GM21360 (cell line): ENCODE measurements around the gene SLC7A6.

Experiments used
- ATAC-seq: cut with Tn5 transposase; IDR thresholded peaks from one replicate; pipeline ENCODE4 v1.9.1; 2021; ENCODE audit warnings: mild to moderate bottlenecking, moderate library complexity; ENCODE audit not compliant: unreplicated experiment

Gene SLC7A6

DNA sequence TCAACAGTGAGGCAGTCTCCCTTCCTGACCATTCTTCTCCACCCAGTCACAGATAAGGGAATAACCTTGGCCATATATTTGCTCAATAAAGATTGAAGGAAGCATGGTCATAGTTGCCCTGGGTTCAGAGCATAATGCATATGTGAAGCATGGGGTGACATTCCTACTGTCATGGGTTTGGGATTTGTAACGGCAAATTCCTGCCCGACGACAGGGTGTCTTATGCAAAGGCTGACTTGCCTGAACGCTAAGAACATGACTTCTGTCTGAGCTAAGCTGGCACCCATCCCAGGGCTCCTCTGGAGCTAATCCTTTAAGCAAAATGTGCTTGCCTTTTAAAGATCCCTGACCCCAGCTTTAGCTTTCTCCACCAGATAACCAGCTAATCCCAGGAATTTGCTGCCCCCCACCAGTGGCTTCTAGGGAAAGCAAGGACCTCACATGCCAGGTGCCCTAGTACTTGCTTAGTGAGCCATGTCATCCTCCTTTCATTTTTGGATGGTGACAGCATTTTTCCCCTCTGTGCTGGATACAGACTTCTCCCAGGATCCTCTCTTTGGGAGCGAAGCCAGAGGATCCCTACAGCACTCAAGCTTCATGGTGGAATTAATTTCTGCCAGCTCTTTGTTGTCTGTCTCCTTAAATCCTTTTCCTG is 34.7 kb downstream of the SLC7A6 start:
- no peak for ATAC-seq

DNA sequence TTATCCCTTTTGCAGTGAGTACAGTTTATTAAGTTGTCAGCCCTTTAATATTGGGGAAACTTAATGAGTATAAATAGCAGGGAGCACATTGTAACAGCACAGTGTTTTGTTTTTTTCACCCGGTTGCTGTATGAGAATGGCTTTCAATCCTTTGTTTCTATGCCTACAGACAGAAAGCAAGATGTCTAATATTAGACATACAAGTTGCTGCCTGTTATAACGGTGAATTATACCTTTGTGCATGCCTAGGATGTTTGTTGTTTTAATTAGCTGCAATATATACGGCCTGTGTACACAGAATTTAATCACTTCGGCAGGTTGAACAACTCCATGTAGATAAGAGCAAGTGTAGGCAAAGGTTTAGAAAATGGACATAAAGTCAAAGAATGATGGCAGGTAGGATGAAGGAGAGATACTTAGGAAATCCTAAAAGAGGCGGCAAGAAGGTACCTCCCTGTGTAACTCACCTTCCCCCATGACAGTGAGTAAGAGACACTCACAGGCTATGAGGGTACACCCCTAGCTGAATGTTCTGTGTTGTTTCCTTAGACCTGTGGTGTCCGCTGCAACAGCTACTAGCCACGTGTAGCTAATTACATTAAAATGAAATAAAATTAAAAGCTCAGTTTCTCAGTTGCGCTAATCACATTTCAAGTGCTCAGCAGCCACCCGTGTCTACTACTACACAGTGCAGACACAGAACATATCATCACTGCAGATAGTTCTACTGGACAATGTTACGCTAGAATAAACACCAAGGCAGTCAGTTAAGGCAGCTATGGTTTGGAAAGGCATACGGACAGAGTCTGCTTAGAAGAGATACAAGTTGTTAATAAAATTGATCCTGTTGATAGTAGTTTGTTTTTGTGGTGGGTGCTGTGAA is 35.5 kb downstream of the SLC7A6 start:
- ATAC-seq = no peak

DNA sequence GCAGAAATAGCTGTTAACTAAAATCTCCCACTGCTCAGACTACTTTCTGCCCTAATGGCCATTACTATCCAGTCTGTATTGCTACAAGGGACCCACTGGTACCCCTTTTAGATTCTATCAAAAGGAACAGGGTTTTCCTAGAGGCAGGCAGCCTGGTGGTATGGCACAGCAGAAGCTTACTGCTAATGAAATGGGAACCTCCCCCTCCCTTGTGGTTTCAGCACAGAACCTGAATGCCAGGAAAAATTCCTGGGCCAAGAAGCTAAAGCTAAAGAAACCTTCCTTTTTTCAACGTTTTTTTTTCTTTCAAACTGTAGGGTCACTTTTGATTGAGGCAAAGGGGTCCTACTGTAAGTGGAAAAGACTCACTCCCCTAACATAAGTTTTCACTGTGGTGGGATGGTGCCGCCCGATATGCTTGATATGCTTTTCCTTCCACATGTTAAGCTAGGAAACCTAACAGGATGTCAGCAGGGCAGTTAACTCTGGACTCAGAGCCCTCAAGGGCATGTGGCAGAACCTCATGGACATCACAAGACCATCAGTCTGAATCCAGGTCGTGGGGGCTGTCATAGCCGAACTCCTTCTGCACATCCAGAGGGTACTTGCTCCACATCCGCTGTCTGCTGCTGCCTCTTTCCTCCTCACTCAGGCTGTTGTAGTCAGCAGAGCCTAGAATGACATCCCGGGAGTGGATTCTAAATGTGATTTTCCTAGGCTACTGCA is 36.6 kb downstream of the SLC7A6 start:
- no peak for ATAC-seq

DNA sequence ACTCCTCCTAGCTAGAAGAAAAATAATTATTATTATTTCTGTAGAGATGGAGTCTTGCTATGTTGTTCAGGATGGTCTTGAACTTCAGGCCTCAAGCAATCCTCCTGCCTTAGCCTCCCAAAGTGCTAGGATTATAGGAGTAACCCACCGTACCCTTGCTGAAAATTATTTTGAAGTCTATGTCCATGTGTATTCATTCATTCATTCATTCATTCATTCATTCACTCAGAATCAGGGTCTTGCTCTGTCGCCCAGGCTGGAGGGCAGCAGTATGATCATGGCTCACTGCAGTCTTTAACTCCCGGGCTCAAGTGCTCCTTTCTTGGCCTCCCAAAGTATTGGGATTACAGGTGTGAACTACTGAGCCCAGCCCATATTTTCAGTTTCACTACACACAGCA is 42.3 kb downstream of the SLC7A6 start:
- no peak for ATAC-seq

DNA sequence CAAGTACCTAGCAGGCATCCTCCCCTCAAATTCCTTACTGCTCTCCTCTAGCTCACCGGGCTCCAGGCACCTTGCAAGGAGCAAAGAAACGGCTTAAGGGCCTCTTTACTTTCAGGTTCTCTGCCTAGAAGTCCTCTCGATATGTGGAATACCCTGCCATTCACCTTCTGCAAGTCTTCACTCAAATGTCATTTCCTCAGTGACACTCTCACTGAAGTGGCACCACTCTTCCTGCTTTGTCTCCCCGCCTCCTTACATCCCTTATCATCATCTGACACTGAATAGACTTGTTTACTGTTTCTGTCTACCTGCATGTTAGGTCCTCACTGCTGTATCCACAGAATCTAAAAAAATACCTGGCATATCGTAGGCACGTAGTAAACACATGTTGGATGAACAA is 45.5 kb downstream of the SLC7A6 start:
- no peak for ATAC-seq

DNA sequence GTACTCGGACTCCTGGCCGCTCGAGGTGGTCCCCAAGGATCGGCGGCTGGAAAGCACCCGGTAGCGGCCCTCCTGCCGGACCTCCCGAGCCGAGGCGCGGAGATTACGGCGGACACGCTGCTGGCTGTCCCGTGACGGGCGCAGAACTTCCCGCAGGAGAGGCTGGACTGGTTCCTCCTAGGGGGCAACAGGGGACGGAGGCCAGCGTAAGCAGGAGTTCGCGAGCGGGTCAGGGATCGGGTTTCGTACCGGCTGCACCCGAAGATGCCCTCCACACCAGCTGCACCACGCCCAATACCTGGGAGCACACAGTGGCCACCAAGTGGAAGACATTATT is 46.1 kb downstream of the SLC7A6 start:
- ATAC-seq = no peak

DNA sequence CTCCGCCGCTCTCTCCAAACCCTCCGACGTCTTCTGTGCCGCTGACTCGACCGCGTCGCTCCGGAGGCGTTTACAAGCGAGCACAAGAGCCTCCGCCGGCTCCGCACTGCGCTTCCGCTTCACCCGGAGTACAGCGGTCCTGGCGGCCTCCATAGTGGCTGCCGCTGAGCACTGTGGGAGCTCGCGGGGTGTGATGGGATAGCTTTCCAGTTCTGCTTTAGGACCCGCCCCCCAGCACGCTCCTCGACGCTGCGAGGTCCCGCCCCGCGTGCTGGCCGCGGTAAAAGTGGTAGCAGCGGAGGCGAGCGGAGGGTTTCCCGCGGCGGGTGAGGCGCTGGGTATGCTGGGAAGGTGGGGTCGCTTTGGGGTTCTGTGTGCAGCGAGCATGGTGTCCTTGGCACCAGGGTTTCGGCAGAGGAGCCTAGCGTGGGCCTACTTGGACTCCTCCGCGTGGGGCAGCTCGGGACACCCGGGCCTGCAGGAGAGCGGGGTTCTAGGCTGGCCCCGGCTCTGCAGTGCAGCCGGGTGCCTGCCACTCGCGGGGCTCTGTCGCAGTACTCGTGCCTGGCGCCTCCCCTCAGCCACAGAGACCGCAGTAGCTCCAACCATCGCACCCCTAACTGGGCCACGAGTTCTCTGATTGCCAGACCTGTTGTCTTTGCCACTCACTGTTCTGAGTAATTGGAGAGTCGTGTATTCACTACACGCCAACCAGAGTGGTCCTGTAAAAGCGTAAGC is 46.6 kb downstream of the SLC7A6 start, which contains the start of the genes PRMT7 and SLC7A6OS:
TSS of gene PRMT7 (plus strand) at position 246 of the 738 bp plus-strand sequence. CDS start 4,961 bp downstream, outside the sequence.
TSS of gene SLC7A6OS (minus strand) at position 173 of the 738 bp plus-strand sequence. CDS start at position 153, 20 bp downstream.
- ATAC-seq = peak; percentile 94

DNA sequence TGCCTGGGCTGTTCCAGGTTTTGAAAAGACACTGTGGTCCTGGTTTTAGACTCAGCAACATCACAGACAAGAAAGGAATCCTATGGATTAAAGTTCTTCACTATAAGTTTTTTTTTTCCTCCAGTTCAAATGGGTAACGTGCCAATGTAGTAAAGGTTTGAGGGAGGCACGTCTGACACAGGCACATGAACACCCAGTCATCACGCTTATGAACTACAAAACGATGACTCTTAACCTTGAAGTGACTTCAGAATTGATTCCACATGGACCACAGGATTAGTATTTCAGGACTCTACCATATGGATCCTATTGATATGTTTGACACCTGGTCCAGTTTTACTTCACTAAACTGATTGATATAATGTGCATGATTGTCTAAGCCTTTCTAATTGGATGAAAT is 48.8 kb downstream of the SLC7A6 start:
- ATAC-seq = no peak

DNA sequence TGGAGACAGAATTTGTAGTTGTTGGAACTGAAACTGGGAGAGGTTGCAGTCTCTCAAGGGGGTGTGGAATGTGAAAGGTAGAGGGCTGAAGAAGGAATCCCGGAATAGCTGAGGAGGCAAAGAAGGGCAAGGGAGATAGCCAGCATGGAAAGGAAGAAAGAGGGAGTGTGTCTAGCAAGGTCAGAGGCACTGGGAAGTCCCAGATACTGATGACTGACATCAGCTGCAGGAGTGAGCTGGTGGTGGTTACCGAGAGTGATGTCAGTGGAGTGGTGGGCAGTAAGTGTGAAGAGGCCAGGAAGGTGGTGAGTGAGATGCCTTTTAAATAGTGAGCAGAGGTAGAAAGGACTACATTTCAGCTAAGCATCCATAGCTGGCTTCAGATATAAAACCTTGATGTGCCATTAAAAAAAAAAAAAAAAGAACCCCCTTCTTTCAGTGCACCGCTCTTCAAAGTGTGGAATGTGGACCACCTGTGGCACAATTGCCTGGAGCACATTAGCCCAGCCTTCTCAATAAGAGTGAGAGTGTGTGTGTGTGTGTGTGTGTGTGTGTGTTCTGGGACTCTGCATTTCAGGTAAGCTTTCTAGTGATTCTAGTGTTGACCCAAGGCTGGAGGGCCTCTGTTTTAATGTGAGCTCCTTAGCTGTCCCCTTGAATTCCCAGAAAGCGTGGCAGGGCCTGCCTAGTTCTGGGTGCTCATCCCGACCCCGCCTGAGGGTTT is 55.0 kb downstream of the SLC7A6 start:
- ATAC-seq = no peak

DNA sequence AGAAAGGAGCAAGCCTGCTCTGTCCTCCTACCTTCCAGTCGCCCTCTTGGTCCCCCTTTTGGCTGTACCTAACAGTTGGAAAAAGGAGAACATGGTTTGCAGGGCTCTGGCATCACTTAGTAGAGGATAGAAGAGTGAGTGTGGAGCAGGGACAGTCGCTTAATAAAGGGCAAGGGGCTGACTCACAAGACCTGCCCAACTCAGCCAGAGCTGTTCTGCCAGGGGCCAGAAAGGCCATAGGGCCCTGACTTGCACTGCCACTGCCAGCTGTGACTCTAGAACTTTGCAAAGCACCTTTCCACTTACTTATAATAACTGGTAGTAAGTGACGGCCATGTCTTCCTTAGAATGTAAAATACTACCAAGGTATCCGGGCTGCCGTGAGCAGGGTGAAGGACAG is 60.0 kb downstream of the SLC7A6 start:
- ATAC-seq = no peak

DNA sequence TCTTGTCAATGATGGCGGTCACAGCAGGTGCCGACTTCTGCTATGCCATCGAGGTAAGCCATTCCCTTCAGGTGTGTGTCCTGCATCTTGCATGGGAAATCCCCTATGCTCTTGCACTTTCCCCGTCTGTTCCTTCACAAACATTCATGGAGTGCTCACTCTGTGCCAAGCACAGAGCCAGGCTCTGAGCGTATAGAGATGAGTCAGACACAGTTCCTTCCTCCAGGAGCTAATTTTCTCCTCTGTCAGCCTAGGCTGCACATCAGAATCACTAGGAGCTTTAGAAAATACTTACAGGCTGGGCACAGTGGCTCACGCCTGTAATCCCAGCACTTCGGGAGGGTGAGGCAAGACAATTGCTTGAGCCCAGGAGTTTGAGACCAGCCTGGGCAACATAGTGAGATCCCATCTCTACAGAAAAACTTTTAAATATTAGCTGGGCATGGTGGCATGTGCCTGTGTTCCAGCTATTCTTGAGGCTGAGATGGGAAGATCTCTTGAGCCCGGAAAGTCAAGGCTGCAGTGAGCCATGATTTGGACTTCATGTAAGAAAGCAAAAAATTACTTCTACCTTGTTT is 60.5 kb downstream of the SLC7A6 start:
- no peak for ATAC-seq

DNA sequence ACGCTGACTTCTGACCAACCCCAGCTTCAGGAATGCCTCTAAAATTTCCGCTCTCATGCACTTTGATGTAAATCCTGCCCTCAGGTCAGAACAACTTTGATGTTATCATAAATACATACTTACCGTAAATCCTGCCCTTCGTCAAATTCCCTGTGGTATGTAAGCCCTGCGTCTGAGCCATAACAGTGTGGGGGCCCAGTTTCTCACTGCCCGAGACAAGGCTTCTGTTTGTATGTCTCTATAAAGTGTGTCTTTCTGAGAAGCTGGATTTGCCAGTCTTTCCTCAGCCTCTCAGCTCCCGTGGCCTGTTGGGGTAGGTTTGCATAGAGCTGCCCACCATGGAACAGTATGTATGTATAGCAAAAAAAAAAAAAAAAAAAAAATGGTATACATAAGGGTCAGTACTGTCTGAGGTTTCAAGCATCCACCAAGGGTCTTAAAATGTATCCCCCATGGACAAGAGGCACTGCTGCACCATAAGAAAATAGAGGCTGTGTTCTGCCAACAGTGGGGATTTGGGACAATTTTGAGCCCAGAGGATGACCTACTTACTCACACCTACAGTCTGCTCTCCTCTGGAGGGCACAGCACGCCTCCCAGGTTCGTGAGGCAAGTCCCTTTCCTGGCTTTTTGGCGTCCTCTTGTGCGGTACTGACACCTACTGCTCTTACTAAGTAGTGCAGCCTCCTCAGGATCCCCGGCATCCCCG is 64.0 kb downstream of the SLC7A6 start:
- ATAC-seq = peak; percentile 75

DNA sequence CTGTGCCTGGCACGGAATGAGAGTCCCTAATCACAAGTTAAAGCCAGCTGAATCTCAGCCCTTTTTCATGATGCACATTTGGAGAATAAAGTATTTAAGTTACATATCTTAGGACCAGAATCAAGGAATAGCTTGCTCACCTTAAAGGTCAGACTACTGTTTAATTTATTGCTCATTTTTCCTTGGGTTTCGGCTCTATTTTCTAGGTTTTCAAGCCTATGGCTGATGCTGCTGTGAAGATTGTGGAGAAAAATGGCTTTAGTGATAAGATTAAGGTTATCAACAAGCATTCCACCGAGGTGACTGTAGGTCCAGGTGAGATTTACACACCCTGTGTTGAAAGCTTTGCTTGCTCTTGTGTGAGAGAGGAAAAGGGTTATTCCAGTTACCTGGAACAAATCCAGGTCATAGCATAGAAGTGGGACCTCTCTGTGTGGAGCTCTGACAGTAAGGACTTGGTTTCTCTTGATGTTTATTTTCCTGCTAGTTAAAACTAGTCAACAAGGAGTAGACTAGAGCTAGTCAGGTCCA is 64.6 kb downstream of the SLC7A6 start:
- no peak for ATAC-seq

DNA sequence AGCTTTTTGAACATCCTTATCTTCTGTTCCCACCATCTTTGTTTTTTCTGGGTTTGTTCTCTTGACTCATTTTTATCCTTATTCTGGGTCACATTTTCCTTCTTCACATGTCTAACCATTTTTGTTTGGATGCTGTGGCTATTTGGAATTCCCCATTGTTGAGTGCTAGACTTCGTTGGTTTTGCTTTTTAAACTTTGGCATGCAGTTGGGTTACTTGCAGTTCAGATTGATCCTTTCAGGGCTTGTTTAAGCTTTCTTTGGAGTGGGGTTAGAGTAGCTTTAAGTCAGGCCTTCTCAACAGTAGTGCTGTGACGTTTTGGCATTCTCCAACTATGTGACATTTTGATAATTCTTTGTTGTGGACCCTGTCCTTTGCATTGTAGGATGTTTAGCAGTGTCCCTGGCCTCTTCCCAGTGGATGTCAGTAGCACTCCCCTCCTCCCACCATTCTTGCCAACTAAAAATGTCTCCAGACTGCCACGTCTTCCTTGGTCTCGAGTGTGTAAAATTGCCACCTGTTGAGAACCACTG is 67.6 kb downstream of the SLC7A6 start:
- no peak for ATAC-seq

DNA sequence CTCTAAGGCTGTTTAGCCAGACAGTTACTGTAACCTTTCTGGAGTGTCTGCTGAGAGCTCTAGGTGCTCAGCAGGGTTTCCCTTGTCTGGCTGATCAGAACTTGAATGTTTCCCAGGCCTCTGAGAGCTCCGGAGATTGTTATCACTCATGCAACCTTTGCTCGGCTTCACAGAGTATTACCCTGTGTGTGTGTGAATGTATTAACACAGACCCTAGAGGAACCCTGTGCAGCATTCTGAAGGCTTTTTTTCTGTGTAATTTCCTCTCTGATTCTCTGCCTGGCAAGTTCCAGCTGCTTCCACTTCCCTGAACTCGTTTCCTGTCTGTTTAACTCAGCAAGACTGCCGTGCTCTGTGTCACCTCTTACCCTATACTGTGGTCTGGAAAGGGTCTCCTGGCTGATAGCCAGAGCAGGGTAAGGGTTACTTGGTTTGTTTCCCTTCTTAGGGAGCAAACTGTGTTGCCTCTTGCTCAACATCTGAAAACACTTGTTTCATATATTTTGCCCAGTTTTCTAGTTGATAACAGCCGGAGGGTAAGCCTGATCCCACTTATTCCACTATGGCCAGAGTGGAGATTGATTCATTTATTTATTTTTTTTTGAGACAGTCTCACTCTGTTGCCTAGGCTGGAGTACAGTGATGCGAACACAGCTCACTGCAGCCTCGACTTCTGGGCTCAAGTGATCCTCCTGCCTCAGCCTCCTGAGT is 68.2 kb downstream of the SLC7A6 start:
- ATAC-seq = no peak

DNA sequence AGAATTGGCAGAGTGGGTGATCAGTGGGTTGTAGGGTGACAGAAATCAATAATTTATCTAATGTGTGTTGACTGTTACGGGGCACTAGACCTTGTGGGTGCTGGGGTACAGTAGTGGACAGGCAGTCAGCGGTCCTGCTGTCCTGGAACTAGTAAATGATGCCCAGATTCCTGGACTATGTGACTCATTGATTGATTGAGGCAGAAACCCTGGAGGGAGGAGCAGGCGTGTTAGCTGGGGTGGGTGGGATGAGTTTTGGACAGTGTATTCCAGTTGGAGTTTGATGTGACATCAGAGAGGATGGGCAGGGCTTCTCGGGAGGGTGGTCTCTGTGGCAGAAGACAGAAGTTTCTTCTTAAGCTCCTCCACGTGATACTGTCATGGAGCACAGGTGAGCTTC is 70.8 kb downstream of the SLC7A6 start:
- no peak for ATAC-seq

DNA sequence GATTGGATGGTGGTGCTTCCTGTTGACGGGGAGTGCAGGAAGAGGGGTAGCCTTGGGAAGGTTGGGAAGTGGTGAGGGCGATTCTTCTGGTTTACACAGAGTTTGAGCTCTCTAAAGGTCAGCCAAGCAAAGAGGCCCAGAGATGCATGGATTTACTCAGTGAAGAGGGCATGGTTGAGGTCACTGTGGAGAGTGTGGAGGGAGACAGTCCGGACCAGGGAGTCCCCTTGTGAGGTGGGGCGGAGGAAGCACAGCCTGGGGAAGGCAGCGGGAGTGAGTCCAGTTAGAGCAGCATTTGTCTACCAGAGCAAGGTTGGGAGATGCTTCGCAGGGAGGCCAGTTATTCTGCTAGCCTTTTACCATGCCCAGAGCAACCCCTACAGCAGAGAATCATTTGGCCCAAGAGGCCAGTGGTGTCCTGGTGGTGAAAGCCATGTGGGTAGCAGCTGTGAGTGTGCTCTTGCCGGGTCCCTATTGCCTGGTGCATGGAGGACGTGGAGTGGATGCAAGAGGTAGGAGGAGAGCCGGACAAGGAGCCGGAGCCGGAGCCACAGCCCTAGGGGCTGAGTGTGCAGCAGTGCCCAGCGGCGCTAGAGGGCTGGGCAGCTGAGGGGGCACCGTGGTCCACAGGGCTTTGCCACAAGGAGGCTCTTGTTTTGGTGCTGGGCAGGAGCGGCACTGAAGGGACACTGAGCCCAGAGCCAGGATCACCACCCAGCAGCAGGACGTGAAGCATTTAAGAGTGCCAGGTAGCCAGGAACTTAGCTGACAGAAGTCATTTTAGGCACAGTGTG is 74.2 kb downstream of the SLC7A6 start:
- no peak for ATAC-seq
